ENCODE results near the gene SLC12A3.

The SLC12A3 gene

GRCh38 chr16:56910654-56911539 lies 45.9 kb downstream of the SLC12A3 start:
- no peak overlapping the region for H3K4me3 ChIP-seq (ENCODE audit: low read depth, low read length)
- no peak for TF ChIP-seq CTCF (IDR thresholded peaks at IDR 0.05; ENCODE audit: borderline replicate concordance, insufficient read depth, low read depth, low read length)

GRCh38 chr16:56911771-56912571 lies 47.0 kb downstream of the SLC12A3 start:
- H3K4me3 ChIP-seq (ENCODE audit: low read depth, low read length): no peak overlapping the region
- TF ChIP-seq CTCF (IDR thresholded peaks at IDR 0.05; ENCODE audit: borderline replicate concordance, insufficient read depth, low read depth, low read length): no peak

GRCh38 chr16:56912746-56913708 lies 48.0 kb downstream of the SLC12A3 start:
- no peak overlapping the region for H3K4me3 ChIP-seq (ENCODE audit: low read depth, low read length)
- no peak for TF ChIP-seq CTCF (IDR thresholded peaks at IDR 0.05; ENCODE audit: borderline replicate concordance, insufficient read depth, low read depth, low read length)

GRCh38 chr16:56914896-56915295 lies 49.9 kb downstream of the SLC12A3 start:
- TF ChIP-seq CTCF (IDR thresholded peaks at IDR 0.05; ENCODE audit: borderline replicate concordance, insufficient read depth, low read depth, low read length): no peak

GRCh38 chr16:56915336-56916119 lies 50.5 kb downstream of the SLC12A3 start:
- no peak for TF ChIP-seq CTCF (IDR thresholded peaks at IDR 0.05; ENCODE audit: borderline replicate concordance, insufficient read depth, low read depth, low read length)

More at GRCh38 chr16:56914896-56915295, 49.9 kb downstream of the SLC12A3 start:
- no peak overlapping the region for H3K4me3 ChIP-seq (ENCODE audit: low read depth, low read length)

More at GRCh38 chr16:56915336-56916119, 50.5 kb downstream of the SLC12A3 start:
- H3K4me3 ChIP-seq (ENCODE audit: low read depth, low read length): no peak overlapping the region
